Subcutaneous adipose tissue (tissue), 4 donors: ENCODE results near the gene SNX32. TPM values are rescaled to one million over a fixed set of nuclear protein-coding genes. Genes with fewer than 3 reads are reported as not detected.

Source experiments
- total RNA-seq, 4 donors: library from RNA; depleted of rRNA; stranded (reverse); fragments of >200 nt; gene quantifications; one replicate each; pipeline ENCODE4 v1.1.0, GENCODE V29; 2016
- TF ChIP-seq, protein P1 (sequence below): fragments of 450-650 bp; IDR thresholded peaks from one replicate; pipeline ENCODE4 v1.5.1; 2016; ENCODE audit warnings: low read depth, mild to moderate bottlenecking, control low read depth, antibody characterized with exemption, moderate library complexity

Gene SNX32
- total RNA-seq, 4 donors from 2014 or later = 0.85 TPM; not detected in 3

DNA sequence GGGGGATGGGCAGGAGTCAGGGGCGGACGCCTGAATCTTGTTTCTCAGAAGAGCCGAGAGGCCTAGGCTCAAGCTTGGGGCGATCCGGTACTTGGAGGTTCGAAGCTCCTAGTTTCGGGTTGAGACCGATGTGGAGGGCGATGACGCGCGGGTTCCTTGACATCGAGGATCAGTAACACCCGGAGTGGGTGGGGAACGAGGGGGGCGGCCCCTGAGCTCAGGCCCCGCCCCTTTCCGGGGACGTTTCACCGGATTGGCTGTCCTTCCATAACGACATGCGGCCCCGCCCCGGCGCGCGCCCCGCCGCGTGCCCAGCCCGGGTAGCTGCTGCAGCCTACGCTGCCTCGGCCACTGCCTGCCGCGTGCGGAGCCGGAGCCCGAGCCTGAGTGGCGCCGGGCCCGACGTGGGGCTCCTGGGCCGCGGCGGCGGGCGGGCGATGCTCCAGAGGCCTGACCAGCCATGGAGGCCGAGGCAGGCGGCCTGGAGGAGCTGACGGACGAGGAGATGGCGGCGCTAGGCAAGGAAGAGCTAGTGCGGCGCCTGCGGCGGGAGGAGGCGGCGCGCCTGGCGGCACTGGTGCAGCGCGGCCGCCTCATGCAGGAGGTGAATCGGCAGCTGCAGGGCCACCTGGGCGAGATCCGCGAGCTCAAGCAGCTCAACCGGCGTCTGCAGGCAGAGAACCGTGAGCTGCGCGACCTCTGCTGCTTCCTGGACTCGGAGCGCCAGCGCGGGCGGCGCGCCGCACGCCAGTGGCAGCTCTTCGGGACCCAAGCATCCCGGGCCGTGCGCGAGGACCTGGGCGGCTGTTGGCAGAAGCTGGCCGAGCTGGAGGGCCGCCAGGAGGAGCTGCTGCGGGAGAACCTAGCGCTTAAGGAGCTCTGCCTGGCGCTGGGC is 56.8 kb downstream of the SNX32 start, which contains the start of gene CCDC85B:
Gene CCDC85B (plus strand): TSS at position 350 of the 895 bp plus-strand sequence. CDS start 111 bp downstream, at position 461.
- TF ChIP-seq, protein P1, sequence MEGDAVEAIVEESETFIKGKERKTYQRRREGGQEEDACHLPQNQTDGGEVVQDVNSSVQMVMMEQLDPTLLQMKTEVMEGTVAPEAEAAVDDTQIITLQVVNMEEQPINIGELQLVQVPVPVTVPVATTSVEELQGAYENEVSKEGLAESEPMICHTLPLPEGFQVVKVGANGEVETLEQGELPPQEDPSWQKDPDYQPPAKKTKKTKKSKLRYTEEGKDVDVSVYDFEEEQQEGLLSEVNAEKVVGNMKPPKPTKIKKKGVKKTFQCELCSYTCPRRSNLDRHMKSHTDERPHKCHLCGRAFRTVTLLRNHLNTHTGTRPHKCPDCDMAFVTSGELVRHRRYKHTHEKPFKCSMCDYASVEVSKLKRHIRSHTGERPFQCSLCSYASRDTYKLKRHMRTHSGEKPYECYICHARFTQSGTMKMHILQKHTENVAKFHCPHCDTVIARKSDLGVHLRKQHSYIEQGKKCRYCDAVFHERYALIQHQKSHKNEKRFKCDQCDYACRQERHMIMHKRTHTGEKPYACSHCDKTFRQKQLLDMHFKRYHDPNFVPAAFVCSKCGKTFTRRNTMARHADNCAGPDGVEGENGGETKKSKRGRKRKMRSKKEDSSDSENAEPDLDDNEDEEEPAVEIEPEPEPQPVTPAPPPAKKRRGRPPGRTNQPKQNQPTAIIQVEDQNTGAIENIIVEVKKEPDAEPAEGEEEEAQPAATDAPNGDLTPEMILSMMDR = no peak

DNA sequence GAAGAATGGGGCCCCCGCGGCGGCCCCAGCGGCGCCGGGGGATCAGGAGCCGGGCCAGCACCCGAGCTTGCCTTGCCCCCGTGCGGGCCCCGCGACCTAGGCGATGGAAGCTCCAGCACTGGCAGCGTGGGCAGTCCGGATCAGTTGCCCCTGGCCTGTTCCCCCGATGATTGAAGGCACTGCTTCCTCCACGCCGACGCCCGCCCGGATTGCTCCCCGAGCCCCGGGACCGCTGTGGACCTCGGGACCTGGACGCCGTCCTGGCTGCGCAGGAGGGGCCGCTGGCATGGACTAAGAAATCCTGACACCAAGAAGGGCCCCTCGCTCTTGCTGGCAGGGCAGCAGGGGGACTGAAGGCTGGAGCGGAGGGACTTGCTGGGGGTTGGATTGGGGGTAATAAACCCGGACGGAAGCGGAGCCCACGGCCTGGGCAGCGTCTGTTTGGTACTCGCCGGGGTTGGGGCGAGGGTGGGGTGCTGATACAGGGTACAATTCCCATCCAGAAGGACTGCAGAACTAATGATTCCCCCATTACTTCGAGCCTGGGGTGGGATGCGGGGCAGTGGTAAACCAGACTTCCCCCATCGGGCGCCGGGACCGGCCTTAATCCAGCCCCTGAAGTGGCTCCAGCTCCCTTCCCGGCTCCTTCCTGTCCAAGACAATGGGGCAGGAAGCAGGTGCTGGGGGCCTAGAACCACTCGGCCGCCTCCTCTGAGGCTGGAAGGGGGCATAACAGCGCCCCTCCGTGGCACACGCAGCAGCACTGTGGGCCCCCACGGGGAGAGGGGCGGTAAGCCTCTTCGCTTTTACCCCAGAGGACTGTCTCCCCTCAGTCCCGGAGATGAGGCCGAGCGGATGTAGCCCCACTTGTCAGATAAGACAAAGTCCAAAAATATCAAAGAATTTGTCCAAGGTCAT is 57.7 kb downstream of the SNX32 start:
- TF ChIP-seq, protein P1 = no peak

DNA sequence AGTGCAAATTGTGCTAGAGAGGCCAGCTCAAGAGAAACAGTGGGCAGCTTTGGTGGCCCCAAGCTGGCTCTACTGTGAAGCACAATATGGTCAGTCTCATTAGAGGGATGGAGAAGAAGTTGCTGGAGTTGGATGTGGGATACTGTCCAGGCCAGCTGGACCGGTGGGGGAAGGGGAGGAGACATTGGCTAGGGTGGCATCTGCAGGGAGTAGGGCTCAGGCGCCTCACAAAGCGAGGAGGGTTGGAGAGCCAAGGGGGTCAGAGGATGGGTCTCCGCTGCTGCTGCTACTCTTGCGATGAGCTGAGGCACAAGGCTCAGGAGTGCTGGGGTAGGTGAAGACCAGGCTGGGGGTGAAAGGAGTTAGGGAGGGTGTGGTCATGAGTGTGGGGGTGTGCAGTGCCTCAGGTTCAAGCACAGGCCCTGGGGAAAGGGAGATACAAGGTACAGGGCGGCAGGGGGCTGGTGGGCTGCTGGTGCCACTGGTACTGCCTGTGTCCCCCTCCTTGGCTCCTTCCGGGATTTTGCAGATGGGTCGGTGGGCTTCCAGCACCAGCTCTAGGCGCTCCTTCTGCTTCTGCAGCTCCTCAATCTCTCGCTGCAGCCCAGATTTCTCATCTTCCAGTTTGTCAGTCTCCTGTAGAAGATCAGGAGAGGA is 59.0 kb downstream of the SNX32 start:
- TF ChIP-seq, protein P1 = no peak

GRCh38 chr11:65894034-65894591 is 60.4 kb downstream of the SNX32 start:
- TF ChIP-seq, protein P1 = no peak

DNA sequence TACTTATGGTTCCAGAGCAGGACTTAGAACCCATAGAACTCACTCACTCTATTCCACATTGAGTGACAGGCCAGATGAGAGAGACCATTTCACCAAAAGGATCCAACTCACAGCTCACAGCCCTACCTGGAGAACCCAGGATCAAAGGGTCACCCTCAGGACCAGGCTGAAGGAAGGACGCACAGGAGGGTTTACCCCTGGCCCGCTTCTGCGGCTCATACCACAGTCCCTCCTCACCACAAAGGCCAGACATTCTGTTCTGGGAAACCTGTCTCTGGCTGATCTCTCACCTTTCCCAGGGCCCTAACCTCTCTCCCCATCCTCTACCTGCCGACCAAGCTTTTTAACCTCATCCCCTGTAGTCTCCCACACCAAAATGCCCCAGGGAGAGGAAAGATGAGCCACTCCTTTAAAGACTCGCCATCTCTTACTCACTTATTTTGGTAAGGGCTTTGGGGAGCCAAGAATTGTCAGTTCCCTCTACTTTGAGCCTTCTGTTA is 61.8 kb downstream of the SNX32 start:
- TF ChIP-seq, protein P1 = no peak

- TF ChIP-seq, protein P1 = no peak
Observed at GRCh38 chr11:65896034-65896999, 62.6 kb downstream of the SNX32 start.
